Activated naive CD8-positive, alpha-beta T cell treated with anti-CD3 and anti-CD28 coated beads for 36 hours (primary cell): Measurements from ENCODE around the gene FCGR3A. TPM values are rescaled to one million over a fixed set of nuclear protein-coding genes. Genes with fewer than 3 reads are reported as not detected.

ENCODE experiments used
- DNase-seq: peaks from one replicate; pipeline ENCODE4 v3.0.0; 2021
- H3K27ac Mint-ChIP-seq: one replicate; pipeline ENCODE4 v1.8.0; 2022; ENCODE audit warnings: mild to moderate bottlenecking, moderate library complexity, mixed read lengths
- H3K27me3 Mint-ChIP-seq: one replicate; pipeline ENCODE4 v1.8.0; 2022; ENCODE audit warnings: mild to moderate bottlenecking, mixed read lengths
- H3K36me3 Mint-ChIP-seq: one replicate; pipeline ENCODE4 v1.8.0; 2021; ENCODE audit warnings: mild to moderate bottlenecking, mixed read lengths
- H3K4me1 Mint-ChIP-seq: one replicate; pipeline ENCODE4 v1.8.0; 2021; ENCODE audit warnings: mixed read lengths
- H3K4me3 Mint-ChIP-seq: one replicate; pipeline ENCODE4 v1.8.0; 2022; ENCODE audit warnings: mild to moderate bottlenecking, moderate library complexity, mixed read lengths
- H3K9me3 Mint-ChIP-seq: one replicate; pipeline ENCODE4 v1.8.0; 2022; ENCODE audit warnings: mixed read lengths
- total RNA-seq, 2 experiments: library from RNA; stranded (reverse); gene quantifications; one replicate each; pipeline ENCODE4 v1.2.3, GENCODE V29; 2021

Gene FCGR3A
- total RNA-seq, 2 experiments from 2014 or later: not detected

DNA sequence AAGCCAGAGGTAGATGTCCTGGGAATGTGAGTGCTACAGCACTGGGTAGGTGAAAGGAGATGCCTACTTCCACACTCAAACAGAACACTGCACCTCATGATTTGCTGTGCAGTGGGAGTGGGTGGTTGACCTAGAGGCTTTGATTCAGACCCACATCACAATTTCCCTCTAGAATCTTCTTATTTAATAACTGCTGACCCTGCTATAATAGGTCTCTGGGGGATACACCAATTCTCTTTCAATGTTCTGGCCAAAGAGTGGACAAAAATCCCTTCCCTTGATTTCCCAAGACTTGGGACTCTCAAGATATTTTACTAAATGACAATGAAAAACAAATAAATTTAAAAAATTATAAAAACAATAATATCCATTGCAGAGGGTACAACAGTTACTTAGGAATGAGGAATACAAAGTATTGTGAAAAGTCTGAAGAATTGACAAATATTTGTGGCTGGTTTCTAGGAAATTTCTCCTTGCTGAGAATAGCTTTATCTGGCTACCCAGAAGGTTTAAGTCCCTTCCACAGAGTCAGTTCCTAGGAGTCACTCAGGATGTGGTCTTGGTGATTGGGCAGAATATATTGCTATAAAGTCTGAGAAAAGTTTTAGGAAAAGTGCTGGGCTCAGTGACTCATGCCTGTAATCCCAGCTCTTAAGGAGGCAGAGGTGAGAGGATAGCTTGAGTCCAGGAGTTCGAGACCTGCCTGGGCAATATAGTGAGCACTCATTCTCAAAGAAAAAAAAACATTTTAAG, 46.8 kb downstream of the FCGR3A start:
- Mint-ChIP-seq H3K27ac (no peak overlapping the region), H3K27me3 (peaks cover 60% of the 10 kb centered on the region), H3K4me3 (no peak overlapping the region)

DNA sequence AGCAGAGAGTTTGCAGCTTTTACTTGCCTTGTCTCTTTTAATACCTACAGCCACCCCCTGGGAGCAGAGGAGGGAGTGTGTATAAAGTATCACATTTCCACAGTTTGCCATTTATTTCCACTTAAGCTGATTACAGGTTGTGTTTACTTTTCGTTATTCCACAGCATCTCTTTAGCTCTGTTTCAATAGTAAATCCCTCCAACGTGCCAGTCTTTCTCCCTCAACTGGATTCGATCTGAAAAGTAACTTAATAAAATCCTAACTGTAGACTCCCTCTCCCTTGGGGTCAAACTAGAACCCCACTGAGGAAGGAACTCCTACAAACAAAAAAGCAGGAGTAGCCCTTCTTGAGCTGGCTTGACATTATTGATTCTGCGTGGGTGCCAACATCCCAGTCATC, 47.4 kb downstream of the FCGR3A start:
- Mint-ChIP-seq H3K27me3 (peaks cover 59% of the 10 kb centered on the region), H3K36me3 (no peaks in the 10 kb centered on the region), H3K4me1 (peaks cover 15% of the 10 kb centered on the region), H3K9me3 (no peaks in the 10 kb centered on the region), H3K4me3 (no peak overlapping the region), H3K27ac (no peak overlapping the region)
- no peak for DNase-seq

More for the DNA sequence above, 46.8 kb downstream of the FCGR3A start:
- H3K4me1 Mint-ChIP-seq: peaks cover 15% of the 10 kb centered on the region
- DNase-seq: no peak
- H3K36me3 Mint-ChIP-seq: no peaks in the 10 kb centered on the region
- no peaks in the 10 kb centered on the region for H3K9me3 Mint-ChIP-seq

DNA sequence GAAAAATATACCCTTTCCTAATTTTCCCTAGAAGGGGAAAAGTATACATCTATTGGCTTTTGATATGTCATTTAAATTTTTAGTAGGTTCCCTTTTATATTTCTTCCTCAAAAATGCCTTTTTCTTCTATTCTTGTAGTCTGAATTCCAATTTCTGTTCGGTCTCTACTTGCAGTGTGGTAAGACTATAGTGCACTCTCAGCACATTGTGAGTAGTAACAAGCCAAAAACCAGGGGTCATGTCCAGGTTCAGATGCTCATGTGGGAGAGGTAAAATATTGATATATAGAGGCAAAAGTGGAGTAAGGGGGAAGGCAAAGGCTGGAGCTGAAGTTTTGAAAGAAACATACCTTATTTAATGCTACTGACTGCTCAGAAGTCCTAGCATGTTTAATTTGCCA, 48.4 kb downstream of the FCGR3A start:
- Mint-ChIP-seq H3K27ac (no peak overlapping the region), H3K27me3 (peaks cover 53% of the 10 kb centered on the region), H3K4me3 (no peak overlapping the region), H3K9me3 (no peaks in the 10 kb centered on the region), H3K36me3 (no peaks in the 10 kb centered on the region), H3K4me1 (peaks cover 11% of the 10 kb centered on the region)
- no peak for DNase-seq

DNA sequence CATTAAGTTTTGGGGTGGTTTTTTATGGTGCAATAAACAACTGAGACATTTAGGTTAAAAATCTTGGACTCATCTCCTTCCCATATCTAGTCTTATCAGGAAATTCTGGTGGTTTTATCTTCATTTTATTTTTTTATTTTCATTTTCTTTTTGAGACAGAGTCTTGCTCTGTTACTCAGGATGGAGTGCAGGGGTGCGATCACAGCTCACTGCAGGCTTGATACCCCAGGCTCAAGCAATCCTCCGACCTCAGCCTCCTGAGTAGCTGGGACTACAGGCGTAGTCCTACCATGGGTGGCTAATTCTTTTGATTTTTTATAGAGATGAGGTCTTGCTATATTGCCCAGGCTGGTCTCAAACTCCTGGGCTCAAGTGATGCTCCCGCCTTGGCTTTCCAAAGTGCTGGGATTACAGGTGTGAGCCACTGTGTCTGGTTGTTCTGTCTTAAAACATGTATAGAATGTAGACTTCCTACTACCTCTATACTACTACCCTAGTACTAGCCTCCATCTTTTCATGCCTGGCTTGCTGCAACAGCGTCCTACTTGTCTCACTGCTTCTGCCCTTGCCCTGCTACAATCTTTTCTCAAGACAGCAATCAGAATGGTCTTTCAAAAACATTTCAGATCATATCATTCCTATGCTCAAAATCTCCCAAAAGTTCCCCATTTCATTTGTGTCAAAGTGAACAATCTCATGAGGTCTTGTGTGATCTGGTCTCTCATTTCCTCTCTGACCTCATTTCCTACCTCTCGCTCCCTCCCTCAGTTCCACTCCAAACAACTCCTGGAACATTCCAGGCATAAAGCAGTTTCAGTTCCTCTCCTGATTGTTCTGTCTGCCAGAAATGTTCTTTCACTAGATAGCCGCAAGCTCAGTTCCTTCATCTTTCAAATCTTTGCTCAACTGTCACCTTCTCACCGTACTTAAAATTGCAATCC, 50.2 kb downstream of the FCGR3A start:
- Mint-ChIP-seq H3K36me3 (no peaks in the 10 kb centered on the region), H3K9me3 (no peaks in the 10 kb centered on the region), H3K4me1 (peaks cover 7% of the 10 kb centered on the region), H3K27ac (no peak overlapping the region), H3K4me3 (no peak overlapping the region), H3K27me3 (peaks cover 43% of the 10 kb centered on the region)
- DNase-seq: no peak

DNA sequence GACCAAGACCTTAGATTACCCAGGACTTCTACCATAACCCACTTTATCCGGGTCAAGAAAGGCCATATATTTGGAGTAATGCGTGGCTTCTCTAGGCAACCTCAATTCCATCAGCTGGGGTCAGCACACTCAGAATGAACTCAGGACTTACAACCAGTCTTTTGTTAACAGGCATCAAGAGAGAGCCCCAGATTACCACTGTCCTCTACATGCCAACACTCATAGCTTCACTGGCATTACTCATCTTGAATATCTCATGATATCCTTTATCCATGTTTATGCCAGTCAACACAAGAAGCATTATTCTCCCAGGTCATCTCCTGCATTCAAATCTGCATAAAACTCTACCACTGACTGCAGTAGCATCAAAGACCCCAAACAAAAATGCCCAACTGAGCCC, 51.0 kb downstream of the FCGR3A start:
- Mint-ChIP-seq H3K4me3 (no peak overlapping the region), H3K27ac (no peak overlapping the region), H3K27me3 (peaks cover 45% of the 10 kb centered on the region), H3K9me3 (no peaks in the 10 kb centered on the region), H3K36me3 (no peaks in the 10 kb centered on the region), H3K4me1 (peaks cover 7% of the 10 kb centered on the region)
- DNase-seq: no peak

DNA sequence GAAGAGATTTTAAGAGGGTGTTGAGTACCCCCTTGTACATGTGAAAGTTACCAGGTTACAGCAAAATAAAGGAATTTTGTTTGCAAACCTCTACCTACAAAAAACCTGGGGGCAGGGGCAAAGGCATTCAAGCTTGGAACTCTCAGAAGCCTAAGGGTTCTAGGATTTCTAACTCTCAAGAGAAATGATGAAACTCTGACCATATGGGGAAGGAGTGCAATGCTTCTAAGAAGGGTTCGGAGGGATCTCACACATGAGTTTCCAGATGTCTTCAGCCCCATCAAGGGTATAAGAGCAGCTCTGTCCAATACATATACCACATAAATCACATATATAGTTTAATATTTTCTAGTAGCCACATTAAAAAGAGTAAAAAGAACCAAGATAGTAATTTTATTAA, 51.7 kb downstream of the FCGR3A start:
- no peaks in the 10 kb centered on the region for H3K36me3 Mint-ChIP-seq
- no peak overlapping the region for H3K27ac Mint-ChIP-seq

DNA sequence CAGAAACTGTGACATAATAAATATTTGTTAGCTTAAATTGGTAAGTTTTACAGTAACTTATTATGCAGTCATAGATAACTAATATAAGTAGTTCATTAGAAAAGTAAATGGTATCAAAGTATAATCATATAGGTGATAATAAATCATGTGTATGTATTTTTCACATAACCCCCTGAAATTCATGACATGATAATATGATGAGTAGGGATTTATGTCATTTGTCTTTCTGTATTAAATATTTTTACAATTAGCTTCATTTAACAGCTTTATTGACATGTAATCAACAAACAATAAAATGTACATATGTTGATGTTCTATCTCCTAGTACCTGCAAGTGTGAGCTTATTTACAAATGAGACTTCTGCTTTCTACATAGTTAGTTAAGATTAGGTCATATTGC, 54.1 kb downstream of the FCGR3A start:
- DNase-seq: no peak
- H3K9me3 Mint-ChIP-seq: no peaks in the 10 kb centered on the region
- H3K36me3 Mint-ChIP-seq: no peaks in the 10 kb centered on the region
- no peak overlapping the region for H3K27ac Mint-ChIP-seq
- peaks cover 55% of the 10 kb centered on the region for H3K27me3 Mint-ChIP-seq
- no peak overlapping the region for H3K4me3 Mint-ChIP-seq
- H3K4me1 Mint-ChIP-seq: peaks cover 13% of the 10 kb centered on the region

More for the DNA sequence above, 51.7 kb downstream of the FCGR3A start:
- Mint-ChIP-seq H3K4me1 (peaks cover 7% of the 10 kb centered on the region), H3K27me3 (peaks cover 47% of the 10 kb centered on the region), H3K4me3 (no peak overlapping the region), H3K9me3 (no peaks in the 10 kb centered on the region)
- no peak for DNase-seq

DNA sequence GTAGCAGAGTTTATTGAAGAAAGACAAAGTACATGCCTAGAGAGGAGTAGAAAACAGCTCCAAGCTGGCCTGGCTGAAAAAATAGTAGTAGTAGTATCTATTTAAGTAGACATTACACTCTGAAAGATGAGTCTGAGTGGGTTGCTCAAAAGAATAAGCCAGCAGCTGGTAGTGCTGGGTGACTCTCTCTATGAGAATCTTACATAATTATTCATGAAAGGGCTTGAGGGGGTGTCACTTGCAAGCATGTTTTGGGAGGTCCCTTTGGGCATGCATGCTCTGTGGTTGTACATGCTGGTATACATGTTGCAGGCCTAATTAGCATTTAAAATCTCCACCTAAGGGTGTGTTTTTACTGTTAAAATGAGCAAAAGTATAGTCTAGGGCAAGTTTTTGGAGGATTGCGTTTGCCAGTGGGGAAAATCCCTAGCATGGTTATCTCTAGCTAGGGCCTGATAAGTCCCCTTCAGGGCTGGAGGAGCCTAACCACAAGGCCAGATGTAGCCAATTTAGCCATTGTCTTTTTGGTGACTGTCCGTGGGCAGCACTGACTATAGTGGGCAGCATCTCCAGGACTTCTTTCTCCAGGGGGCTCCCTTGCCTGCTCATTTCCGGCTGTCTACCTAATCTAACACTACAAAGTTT, 55.4 kb downstream of the FCGR3A start:
- no peaks in the 10 kb centered on the region for H3K9me3 Mint-ChIP-seq
- H3K4me3 Mint-ChIP-seq: no peak overlapping the region
- H3K27me3 Mint-ChIP-seq: peaks cover 59% of the 10 kb centered on the region
- DNase-seq: no peak
- H3K27ac Mint-ChIP-seq: no peak overlapping the region
- peaks cover 9% of the 10 kb centered on the region for H3K4me1 Mint-ChIP-seq
- H3K36me3 Mint-ChIP-seq: no peaks in the 10 kb centered on the region

DNA sequence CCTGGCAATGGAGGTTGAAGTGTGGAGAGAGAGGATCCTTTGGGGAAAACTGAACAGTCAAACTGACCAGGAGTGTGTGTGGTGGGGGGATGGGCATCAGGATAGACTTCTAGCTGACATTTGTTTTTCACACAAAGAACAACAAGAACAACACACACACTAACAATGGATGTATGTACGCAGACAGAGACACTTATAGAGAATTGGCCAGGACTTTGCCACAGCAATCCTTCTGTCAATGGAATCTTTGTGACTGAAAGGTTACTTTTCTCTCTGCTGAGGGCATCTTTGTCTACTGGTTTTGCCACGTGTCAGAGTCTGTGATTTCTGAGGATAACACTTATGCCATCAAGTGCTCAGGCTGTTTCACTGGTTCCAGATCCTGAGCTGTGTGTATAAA, 56.8 kb downstream of the FCGR3A start:
- Mint-ChIP-seq H3K27ac (no peak overlapping the region), H3K4me1 (peaks cover 6% of the 10 kb centered on the region), H3K27me3 (peaks cover 60% of the 10 kb centered on the region), H3K36me3 (no peaks in the 10 kb centered on the region), H3K9me3 (no peaks in the 10 kb centered on the region), H3K4me3 (no peak overlapping the region)
- DNase-seq: no peak

Other genes with a start within 250 kb of the FCGR3A start
- gene MPZ, start 239.8 kb downstream of the FCGR3A start, total RNA-seq: 1 to 10 TPM; 2.9 to 3.7 TPM
- gene SDHC, start 235.4 kb downstream of the FCGR3A start, total RNA-seq: 100 to 1,000 TPM; 187 to 192 TPM
- not detected for gene CFAP126, start 181.9 kb downstream of the FCGR3A start, total RNA-seq
- gene FCGR2A, start 44.4 kb downstream of the FCGR3A start, total RNA-seq: not detected
- gene HSPA6, start 25.3 kb downstream of the FCGR3A start, total RNA-seq: under 1 TPM; 0.33 to 0.34 TPM
- not detected for gene FCGR3B, start 81.4 kb upstream of the FCGR3A start, total RNA-seq
- under 1 TPM; 0.20 to 0.25 TPM for gene FCGR2B, start 113.3 kb upstream of the FCGR3A start, total RNA-seq
- under 1 TPM; 0.35 to 0.56 TPM for gene FCRLA, start 157.4 kb upstream of the FCGR3A start, total RNA-seq
- gene FCRLB, start 171.7 kb upstream of the FCGR3A start, total RNA-seq: under 1 TPM; 0.49 to 0.76 TPM
- gene DUSP12, start 200.0 kb upstream of the FCGR3A start, total RNA-seq: 10 to 100 TPM; 39.9 to 40.3 TPM
- 10 to 100 TPM; 20.2 to 22.1 TPM for gene ATF6, start 216.5 kb upstream of the FCGR3A start, total RNA-seq